ENCODE measurements around the gene DKC1.

Gene DKC1

GRCh38 chrX:154738011-154738738 lies 24.5 kb upstream of the DKC1 start:
- DNase-seq, result no peak

- DNase-seq, result no peak
Observed at GRCh38 chrX:154739952-154740465, 22.7 kb upstream of the DKC1 start.

GRCh38 chrX:154742613-154743012 lies 20.1 kb upstream of the DKC1 start:
- DNase-seq, result no peak

DNA sequence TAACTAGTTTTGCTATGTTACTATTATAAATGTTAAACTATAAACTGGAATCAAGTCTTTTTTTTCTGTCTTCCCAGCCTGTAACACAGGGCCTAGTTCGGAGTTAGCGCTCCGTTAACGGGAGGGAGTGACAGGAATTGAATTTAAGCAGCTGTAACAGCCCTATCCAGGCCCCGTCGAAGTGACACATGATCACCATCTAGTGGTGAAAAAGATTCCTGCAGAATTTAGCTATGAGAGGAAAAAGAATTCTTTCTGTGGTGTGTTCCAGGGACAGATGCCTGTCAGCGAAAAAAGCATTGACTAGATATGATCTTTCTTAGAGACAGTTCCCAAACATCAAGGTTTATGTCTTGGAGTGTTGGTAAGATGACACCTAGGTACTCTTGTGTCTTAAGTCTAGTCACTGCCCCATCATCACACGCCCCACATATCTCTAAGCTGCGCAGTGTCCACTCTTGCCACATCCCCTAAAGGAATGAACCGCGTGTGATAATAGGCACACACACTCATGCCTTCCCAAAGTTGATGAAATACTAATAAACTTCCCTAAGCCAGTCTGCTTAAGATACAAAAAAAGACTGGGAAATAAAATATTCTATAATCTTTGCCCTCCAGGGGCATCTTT lies 13.8 kb upstream of the DKC1 start:
- DNase-seq, result no peak

DNA sequence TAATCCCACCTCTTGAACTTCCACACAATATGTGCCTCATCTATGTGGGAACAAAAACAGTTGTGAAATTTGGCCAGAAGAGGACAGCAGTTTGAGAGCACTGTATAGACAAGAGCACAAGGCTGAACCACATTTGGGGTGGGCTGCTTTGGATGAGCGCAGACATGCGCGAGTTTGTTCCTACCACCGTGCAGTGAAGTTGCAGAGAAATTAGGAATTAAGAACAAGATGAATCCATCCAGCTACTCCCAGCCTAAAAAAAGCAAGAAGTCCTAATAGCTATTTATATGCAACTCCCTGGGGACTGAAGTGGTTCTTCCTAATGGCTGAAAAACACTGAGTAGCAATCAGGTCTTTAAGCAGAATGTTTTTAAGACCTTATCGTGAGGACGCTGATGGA lies 12.8 kb upstream of the DKC1 start:
- no peak for DNase-seq

GRCh38 chrX:154750301-154751202 lies 12.1 kb upstream of the DKC1 start, which contains the start of gene GAB3:
GAB3 (minus strand) TSS chrX:154751077; CDS start chrX:154751025, 52 bp downstream.
- DNase-seq, result peak; percentile 64

DNA sequence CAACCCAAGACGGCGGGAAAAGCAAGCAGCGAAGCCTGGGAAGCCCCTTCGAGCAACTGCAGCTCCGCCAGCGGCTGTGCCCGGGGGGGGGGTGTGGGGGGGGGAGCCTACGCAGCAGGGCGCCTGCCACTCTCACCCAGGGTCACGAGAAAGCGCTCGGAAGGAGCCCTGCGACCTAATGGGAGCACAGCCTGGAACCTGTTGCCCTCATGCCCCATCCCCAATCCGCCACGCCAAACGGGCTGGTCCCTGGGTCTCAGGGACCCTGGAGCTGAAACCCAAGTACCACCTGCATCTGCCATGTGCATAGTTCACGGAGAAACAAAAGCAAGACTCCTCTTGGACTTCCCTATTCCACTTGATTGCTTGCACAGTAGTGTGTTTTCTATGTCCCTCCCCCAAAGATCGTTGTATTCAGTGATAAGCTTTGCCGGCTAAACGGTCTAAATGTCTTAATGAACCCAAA lies 11.4 kb upstream of the DKC1 start:
- no peak for DNase-seq

GRCh38 chrX:154751669-154752271 lies 10.9 kb upstream of the DKC1 start:
- no peak for DNase-seq

DNA sequence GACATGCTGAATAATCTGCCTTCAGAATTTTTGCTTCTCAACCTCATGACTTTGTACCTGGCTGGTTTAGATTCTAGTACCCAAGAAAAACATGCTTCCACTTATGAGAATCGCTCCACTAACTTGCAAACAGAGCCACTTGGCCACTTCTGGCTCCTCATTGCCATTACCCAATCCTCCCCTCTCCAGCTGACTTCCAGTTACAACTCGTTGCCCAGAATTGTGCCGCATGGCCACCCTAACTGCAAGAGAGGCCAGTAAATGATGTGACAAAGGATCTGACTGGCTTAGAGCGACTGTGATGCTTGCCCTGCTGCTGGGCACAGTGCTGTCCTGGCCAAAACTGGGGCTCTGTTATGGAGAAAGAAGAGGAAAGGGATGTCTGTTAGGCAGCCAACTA lies 4.0 kb upstream of the DKC1 start:
- DNase-seq, result no peak

GRCh38 chrX:154761977-154762536 lies 607 bp upstream of the DKC1 start:
- DNase-seq, result no peak

- DNase-seq, result no peak
Observed at GRCh38 chrX:154774622-154775021, 12.0 kb downstream of the DKC1 start.

DNA sequence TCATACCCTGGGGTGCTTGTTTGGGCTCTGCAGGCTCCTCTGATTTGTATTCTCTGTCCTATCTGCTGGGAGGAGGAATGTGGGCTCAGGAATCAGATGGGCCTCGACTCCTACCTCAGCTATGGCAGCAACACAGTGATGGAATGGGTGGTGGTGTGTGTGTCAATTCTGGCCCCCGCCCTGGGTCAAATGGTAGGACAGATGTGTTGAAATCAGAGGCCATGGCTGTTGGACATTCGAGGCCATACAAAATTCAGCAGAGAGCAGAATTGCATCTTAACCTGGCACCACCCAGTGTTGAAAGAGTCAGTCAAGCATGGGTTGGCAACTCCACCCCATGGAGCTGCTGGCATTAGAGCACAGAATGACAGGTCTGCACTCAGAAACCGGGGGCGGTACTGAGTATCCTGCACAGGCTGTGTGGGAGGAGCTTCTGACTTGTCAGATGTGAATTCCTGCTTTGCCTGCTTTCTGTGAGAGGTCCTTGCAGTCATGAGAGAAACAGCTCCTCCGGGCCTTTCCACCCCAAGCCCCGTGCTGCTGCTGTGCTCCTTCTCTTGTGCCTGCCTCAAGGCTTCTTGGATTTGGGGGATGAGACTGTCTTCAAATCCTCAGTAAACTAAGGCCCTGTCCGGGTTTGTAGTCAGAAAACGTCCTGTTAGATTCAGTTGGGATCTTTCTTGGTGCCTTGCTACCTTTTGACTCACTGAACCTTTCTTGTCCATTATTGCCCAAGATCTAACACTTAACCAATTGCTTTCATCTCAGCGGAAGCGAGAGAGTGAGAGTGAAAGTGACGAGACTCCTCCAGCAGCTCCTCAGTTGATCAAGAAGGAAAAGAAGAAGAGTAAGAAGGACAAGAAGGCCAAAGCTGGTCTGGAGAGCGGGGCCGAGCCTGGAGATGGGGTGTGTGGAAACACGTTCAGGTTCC lies 13.0 kb downstream of the DKC1 start:
- no peak for DNase-seq

DNA sequence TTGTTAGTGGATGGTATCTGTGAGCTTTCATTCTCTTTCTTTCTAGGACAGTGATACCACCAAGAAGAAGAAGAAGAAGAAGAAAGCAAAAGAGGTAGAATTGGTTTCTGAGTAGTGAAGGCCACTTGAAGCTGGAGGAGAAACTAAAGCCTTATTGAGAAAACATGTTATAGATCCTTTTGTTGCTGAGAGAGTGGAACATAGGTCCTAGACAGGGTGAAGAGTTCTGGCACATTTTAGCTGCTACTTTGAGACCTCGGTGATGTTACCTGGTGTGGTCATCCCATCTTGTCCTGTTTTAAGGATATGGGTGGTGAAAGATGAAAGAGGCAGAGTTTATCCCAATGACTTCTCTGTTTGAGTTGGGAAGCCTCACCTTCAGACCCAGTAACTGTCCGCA lies 14.1 kb downstream of the DKC1 start:
- no peak for DNase-seq

- no peak for DNase-seq
Observed at GRCh38 chrX:154779261-154779660, 16.6 kb downstream of the DKC1 start.

DNA sequence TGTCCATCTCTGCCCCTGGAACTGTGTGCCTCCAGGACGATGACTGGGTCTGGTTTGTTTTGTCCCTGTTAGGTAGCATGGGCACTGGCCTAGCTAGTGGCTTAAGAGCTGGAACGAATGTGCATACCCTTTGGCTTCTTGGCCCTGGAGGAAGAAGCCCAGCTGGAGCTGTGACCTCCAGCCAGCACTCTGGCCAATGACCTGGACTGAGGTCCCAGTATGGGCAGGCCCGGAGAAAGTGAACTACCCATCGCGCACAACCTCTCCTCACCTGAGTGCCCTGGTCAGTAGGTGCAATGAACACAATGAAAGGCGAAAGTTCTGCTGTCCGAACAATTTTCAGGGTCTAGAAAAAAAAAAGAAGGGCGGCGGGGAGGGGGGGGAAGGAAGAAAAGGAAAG lies 18.3 kb downstream of the DKC1 start:
- no peak for DNase-seq

DNA sequence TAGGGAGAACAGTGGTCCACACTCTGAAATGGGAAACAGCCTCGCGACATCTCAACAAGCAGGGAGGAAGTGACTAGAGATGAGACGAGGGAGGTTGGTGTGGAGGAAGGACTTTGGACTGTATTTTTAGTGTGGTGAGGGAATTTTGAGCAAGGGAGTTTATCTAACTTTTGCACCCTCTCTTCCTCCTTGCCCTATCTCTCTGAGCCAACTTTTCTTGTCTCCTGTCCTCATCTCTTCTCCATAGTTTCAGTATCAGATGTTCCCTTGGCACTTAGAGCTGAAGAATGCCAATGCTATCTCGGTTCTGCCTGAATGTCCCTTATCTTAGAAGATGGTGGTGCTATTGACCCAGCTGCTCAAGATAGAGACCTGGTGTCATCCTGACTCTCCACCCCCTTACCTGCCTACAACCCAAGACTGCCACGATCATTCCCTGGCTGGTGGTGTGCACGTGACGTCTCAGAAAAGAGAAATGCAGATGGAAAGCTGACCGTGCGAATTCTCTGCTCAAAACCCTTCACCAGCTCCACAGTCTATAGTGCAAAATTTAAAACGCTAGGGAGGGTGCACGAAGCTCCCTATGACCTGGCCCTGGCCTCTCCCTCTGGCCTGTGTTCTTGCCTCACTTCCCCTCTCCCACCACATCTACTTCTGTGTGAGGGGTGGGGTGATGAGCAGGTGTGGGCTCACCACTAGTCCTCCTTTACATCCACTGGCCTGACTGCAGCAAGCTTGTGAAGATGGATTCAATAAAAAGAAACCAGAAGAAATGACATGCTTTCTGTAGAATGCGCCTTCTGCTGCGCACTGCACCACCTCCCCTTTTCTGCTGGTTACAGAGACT lies 21.7 kb downstream of the DKC1 start:
- DNase-seq, result no peak

GRCh38 chrX:154785716-154786115 lies 23.1 kb downstream of the DKC1 start:
- DNase-seq, result no peak

GRCh38 chrX:154791467-154791866 lies 28.8 kb downstream of the DKC1 start:
- no peak for DNase-seq

DNA sequence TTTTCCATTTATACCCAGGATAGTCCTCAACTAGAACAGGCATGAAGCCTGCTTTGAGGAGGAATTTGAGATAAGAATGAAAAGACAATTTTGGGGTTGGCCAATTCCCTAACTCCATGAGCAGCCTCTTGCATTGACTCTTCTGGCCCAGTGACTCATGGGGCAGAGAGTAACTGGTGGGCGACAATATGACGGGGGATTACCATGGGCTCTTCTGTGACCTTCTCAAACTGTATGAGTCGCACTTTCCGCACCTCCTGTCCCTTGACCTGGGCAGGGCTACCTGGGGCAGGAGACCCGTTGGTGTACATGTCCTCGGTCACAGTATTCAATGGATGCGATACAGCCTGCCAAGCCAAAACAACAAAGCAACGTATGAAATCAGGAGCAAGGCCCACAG lies 29.3 kb downstream of the DKC1 start:
- no peak for DNase-seq

GRCh38 chrX:154793084-154793795 lies 30.6 kb downstream of the DKC1 start:
- no peak for DNase-seq
